A673 (cell line): ENCODE results near the gene PRUNE2.

ENCODE experiments used
- CTCF ChIP-seq: fragments of 300-800, 200-600 bp; sonication (generic); conservative IDR thresholded peaks from 2 replicates; pipeline ENCODE4 v1.5.1; 2017; ENCODE audit warnings: low read depth, mild to moderate bottlenecking, antibody characterized with exemption, low read length, moderate library complexity, mixed read lengths
- EZH2 ChIP-seq: fragments of 200-600 bp; sonication (generic); IDR thresholded peaks from 2 replicates; pipeline ENCODE4 v1.6.1; 2017; ENCODE audit warnings: borderline replicate concordance, low read depth, mild to moderate bottlenecking, mixed read lengths, antibody characterized with exemption, low read length; ENCODE audit not compliant: poor library complexity, severe bottlenecking

- TF ChIP-seq CTCF (no peak), EZH2 (no peak)
These were observed 281.4 kb downstream of the PRUNE2 start for GRCh38 chr9:76624391-76625048.
